Cardiac muscle cell (in vitro differentiated cells and primary cell): ENCODE data around the gene NEK7. TPM values are rescaled to one million over a fixed set of nuclear protein-coding genes. Genes with fewer than 3 reads are reported as not detected.

ENCODE experiments used
- DNase-seq, 2 donors: peaks; one replicate each; pipeline versions ENCODE4 v3.0.0 to v3.0.0-alpha.2; 2010 to 2017; ENCODE audit warnings: low read depth in 1 of 2, low spot score in 1 of 2
- H3K27ac ChIP-seq: fragments of 200-600 bp; sonication (generic); 2 replicates; pipeline ENCODE4 v1.5.1; 2016
- H3K27me3 ChIP-seq: fragments of 200-600 bp; sonication (generic); 2 replicates; pipeline ENCODE4 v1.6.0; 2016; ENCODE audit warnings: control low read depth
- H3K36me3 ChIP-seq: fragments of 200-600 bp; sonication (generic); 2 replicates; pipeline ENCODE4 v1.5.1; 2016; ENCODE audit warnings: control low read depth
- H3K4me1 ChIP-seq: fragments of 200-600 bp; sonication (generic); 2 replicates; pipeline ENCODE4 v1.8.1; 2017; ENCODE audit warnings: low read depth, mild to moderate bottlenecking, mixed run types
- H3K4me3 ChIP-seq: fragments of 200-600 bp; sonication (generic); 2 replicates; pipeline ENCODE4 v1.5.1; 2016; ENCODE audit warnings: mild to moderate bottlenecking
- H3K9me3 ChIP-seq: fragments of 200-600 bp; sonication (generic); 2 replicates; pipeline ENCODE4 v1.5.1; 2017; ENCODE audit warnings: low read depth, mild to moderate bottlenecking, control low read depth
- CTCF ChIP-seq: IDR thresholded peaks from 2 replicates; pipeline ENCODE4 v1.5.1; 2012; ENCODE audit warnings: low read depth, mild to moderate bottlenecking, low read length
- polyA plus RNA-seq: library from polyadenylated mRNA; unstranded; fragments of >200 nt; fragmentation: Nextera tagmentation; extraction: Ambion mirVana; gene quantifications from 2 replicates; pipeline ENCODE4 v1.2.1, GENCODE V29; 2016
- total RNA-seq: library from RNA; depleted of rRNA; stranded (reverse); fragments of >200 nt; gene quantifications from 2 replicates; pipeline ENCODE4 v1.2.3, GENCODE V29; 2016

NEK7 gene
- total and polyA plus RNA-seq, 2 experiments from 2014 or later = 46.1 to 63.1 TPM

- H3K36me3 ChIP-seq = no peaks in the 10 kb centered on the region
- no peaks in the 10 kb centered on the region for H3K9me3 ChIP-seq
- H3K27me3 ChIP-seq = no peaks in the 10 kb centered on the region
- DNase-seq = peak in 1 of 2 donors; percentile 28
- H3K27ac ChIP-seq = peak overlapping the region; percentile 76
- H3K4me1 ChIP-seq = peaks cover 57% of the 10 kb centered on the region
- H3K4me3 ChIP-seq = no peak overlapping the region
- no peak for TF ChIP-seq CTCF
Observed at GRCh38 chr1:198166900-198167299, 10.1 kb downstream of the NEK7 start.

GRCh38 chr1:198167436-198167934 is 10.7 kb downstream of the NEK7 start:
- no peaks in the 10 kb centered on the region for H3K9me3 ChIP-seq
- no peaks in the 10 kb centered on the region for H3K27me3 ChIP-seq
- H3K4me3 ChIP-seq = no peak overlapping the region
- TF ChIP-seq CTCF = no peak
- peak overlapping the region; percentile 76 for H3K27ac ChIP-seq
- DNase-seq = peak in 1 of 2 donors; percentile 67
- no peaks in the 10 kb centered on the region for H3K36me3 ChIP-seq
- peaks cover 57% of the 10 kb centered on the region for H3K4me1 ChIP-seq

- H3K4me1 ChIP-seq = peaks cover 51% of the 10 kb centered on the region
- peak in 1 of 2 donors; percentile 69 for DNase-seq
- H3K27ac ChIP-seq = peak overlapping the region; percentile 76
- H3K36me3 ChIP-seq = no peaks in the 10 kb centered on the region
- no peaks in the 10 kb centered on the region for H3K9me3 ChIP-seq
- H3K27me3 ChIP-seq = no peaks in the 10 kb centered on the region
- no peak overlapping the region for H3K4me3 ChIP-seq
- no peak for TF ChIP-seq CTCF
Observed at GRCh38 chr1:198168227-198168626, 11.4 kb downstream of the NEK7 start.

- Histone ChIP-seq H3K36me3 (no peaks in the 10 kb centered on the region), H3K27me3 (no peaks in the 10 kb centered on the region), H3K9me3 (no peaks in the 10 kb centered on the region), H3K27ac (peak overlapping the region; percentile 28), H3K4me3 (no peak overlapping the region), H3K4me1 (peaks cover 51% of the 10 kb centered on the region)
- no peak for DNase-seq
- TF ChIP-seq CTCF = no peak
Observed at GRCh38 chr1:198169672-198170071, 12.9 kb downstream of the NEK7 start.

- H3K4me1 ChIP-seq = peaks cover 44% of the 10 kb centered on the region
- H3K27ac ChIP-seq = no peak overlapping the region
- no peak for TF ChIP-seq CTCF
- no peak overlapping the region for H3K4me3 ChIP-seq
- no peak for DNase-seq
- H3K27me3 ChIP-seq = no peaks in the 10 kb centered on the region
- no peaks in the 10 kb centered on the region for H3K9me3 ChIP-seq
- no peaks in the 10 kb centered on the region for H3K36me3 ChIP-seq
Observed at GRCh38 chr1:198171667-198172540, 15.1 kb downstream of the NEK7 start.
